ENCODE measurements around the gene LIPG.

Gene LIPG

GRCh38 chr18:49562481-49563129 is 748 bp downstream of the LIPG start:
- Histone ChIP-seq H3K27ac (ENCODE audit: low read depth, low read length) (no peak overlapping the region), H3K36me3 (ENCODE audit: insufficient read depth, low read length) (no peaks in the 10 kb centered on the region), H3K4me3 (ENCODE audit: low read depth, low read length) (peak overlapping the region; percentile 72), H3K79me2 (ENCODE audit: control insufficient read depth, insufficient read depth, low read length, unreplicated experiment) (no peaks in the 10 kb centered on the region), H3K27me3 (ENCODE audit: insufficient read depth, low read length) (peaks cover 15% of the 10 kb centered on the region), H3K4me1 (ENCODE audit: control insufficient read depth, insufficient read depth, low read length, unreplicated experiment) (peaks cover 17% of the 10 kb centered on the region), H2AFZ (ENCODE audit: low read length, unreplicated experiment) (no peak overlapping the region)

- Histone ChIP-seq H3K36me3 (ENCODE audit: insufficient read depth, low read length) (no peaks in the 10 kb centered on the region), H3K27ac (ENCODE audit: low read depth, low read length) (no peak overlapping the region), H3K27me3 (ENCODE audit: insufficient read depth, low read length) (peaks cover 15% of the 10 kb centered on the region), H2AFZ (ENCODE audit: low read length, unreplicated experiment) (no peak overlapping the region), H3K4me1 (ENCODE audit: control insufficient read depth, insufficient read depth, low read length, unreplicated experiment) (peaks cover 17% of the 10 kb centered on the region), H3K4me3 (ENCODE audit: low read depth, low read length) (peak overlapping the region; percentile 72), H3K79me2 (ENCODE audit: control insufficient read depth, insufficient read depth, low read length, unreplicated experiment) (no peaks in the 10 kb centered on the region)
Observed at GRCh38 chr18:49563130-49563540, 1.3 kb downstream of the LIPG start.

DNA sequence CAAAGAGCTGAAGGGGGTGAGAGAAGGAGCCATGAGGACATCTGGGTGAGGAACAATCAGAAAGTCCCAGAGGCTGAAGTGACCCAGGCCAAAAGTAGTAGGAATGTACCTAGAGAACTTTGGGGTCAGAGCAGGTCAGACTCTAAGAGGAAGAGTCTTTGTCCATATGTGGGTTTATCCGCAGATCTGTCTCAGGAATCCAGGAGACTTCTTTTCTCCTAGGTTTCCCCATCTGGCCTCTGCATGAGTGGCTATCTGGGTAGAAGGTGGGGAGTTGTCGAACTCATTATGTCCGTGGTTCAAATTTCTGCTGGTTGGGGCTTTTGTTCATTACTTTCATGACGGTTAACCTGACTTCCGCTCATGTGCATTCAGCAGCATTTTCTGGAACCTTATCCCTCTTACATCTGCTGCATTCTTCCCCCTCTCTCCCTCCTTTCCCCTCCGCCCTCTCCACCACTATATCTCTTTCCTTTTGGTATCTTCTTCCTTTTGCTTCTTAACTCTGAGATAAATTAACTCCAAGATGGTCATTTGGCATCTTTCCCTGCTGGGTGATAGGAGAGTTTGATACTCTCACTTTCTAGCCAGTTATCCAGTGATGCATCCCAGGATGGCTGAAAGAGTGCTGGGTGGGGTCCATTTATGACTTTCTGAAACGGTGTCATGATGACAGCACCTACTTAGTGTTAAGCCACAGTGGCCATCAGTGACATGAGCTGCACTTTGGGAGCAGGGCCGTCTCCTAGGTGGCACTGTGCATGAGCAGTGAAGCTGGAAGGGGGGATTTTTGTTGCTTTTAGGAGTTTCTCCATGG is 2.1 kb downstream of the LIPG start:
- H3K27ac ChIP-seq (ENCODE audit: low read depth, low read length) = no peak overlapping the region
- H3K36me3 ChIP-seq (ENCODE audit: insufficient read depth, low read length) = no peaks in the 10 kb centered on the region
- H3K4me1 ChIP-seq (ENCODE audit: control insufficient read depth, insufficient read depth, low read length, unreplicated experiment) = peaks cover 17% of the 10 kb centered on the region
- no peaks in the 10 kb centered on the region for H3K79me2 ChIP-seq (ENCODE audit: control insufficient read depth, insufficient read depth, low read length, unreplicated experiment)
- H3K27me3 ChIP-seq (ENCODE audit: insufficient read depth, low read length) = peaks cover 15% of the 10 kb centered on the region
- no peak overlapping the region for H2AFZ ChIP-seq (ENCODE audit: low read length, unreplicated experiment)
- peak overlapping the region; percentile 72 for H3K4me3 ChIP-seq (ENCODE audit: low read depth, low read length)

DNA sequence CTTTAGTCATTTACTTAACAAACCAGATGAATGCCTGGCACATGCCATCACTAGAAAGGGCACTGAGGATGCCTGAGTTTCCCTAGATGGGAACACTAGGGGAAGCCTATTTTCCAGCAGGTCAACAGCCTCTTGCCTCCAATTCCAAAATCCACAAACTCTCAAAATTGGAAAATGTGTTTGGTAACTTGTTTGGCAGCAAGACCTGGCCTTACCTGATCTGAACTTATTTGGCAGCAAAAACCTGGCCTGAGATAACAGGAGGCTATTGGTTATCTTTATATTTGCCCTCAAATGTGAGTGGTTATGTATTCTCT is 2.6 kb downstream of the LIPG start:
- H3K27me3 ChIP-seq (ENCODE audit: insufficient read depth, low read length) = peaks cover 15% of the 10 kb centered on the region
- no peak overlapping the region for H3K4me3 ChIP-seq (ENCODE audit: low read depth, low read length)
- H3K36me3 ChIP-seq (ENCODE audit: insufficient read depth, low read length) = no peaks in the 10 kb centered on the region
- peaks cover 17% of the 10 kb centered on the region for H3K4me1 ChIP-seq (ENCODE audit: control insufficient read depth, insufficient read depth, low read length, unreplicated experiment)
- no peak overlapping the region for H3K27ac ChIP-seq (ENCODE audit: low read depth, low read length)
- H3K79me2 ChIP-seq (ENCODE audit: control insufficient read depth, insufficient read depth, low read length, unreplicated experiment) = no peaks in the 10 kb centered on the region
- no peak overlapping the region for H2AFZ ChIP-seq (ENCODE audit: low read length, unreplicated experiment)

GRCh38 chr18:49565101-49565500 is 3.2 kb downstream of the LIPG start:
- Histone ChIP-seq H3K27ac (ENCODE audit: low read depth, low read length) (no peak overlapping the region), H3K36me3 (ENCODE audit: insufficient read depth, low read length) (no peaks in the 10 kb centered on the region), H3K27me3 (ENCODE audit: insufficient read depth, low read length) (peaks cover 13% of the 10 kb centered on the region), H3K79me2 (ENCODE audit: control insufficient read depth, insufficient read depth, low read length, unreplicated experiment) (no peaks in the 10 kb centered on the region), H2AFZ (ENCODE audit: low read length, unreplicated experiment) (no peak overlapping the region), H3K4me1 (ENCODE audit: control insufficient read depth, insufficient read depth, low read length, unreplicated experiment) (peaks cover 17% of the 10 kb centered on the region), H3K4me3 (ENCODE audit: low read depth, low read length) (no peak overlapping the region)

- Histone ChIP-seq H3K27ac (ENCODE audit: low read depth, low read length) (no peak overlapping the region), H3K4me3 (ENCODE audit: low read depth, low read length) (no peak overlapping the region), H3K4me1 (ENCODE audit: control insufficient read depth, insufficient read depth, low read length, unreplicated experiment) (peaks cover 17% of the 10 kb centered on the region), H3K27me3 (ENCODE audit: insufficient read depth, low read length) (peaks cover 8% of the 10 kb centered on the region; the same call in 1 of the 2 replicates), H2AFZ (ENCODE audit: low read length, unreplicated experiment) (no peak overlapping the region), H3K79me2 (ENCODE audit: control insufficient read depth, insufficient read depth, low read length, unreplicated experiment) (no peaks in the 10 kb centered on the region), H3K36me3 (ENCODE audit: insufficient read depth, low read length) (no peaks in the 10 kb centered on the region)
Observed at GRCh38 chr18:49565612-49566011, 3.8 kb downstream of the LIPG start.

GRCh38 chr18:49566217-49566770 is 4.4 kb downstream of the LIPG start:
- Histone ChIP-seq H3K27me3 (ENCODE audit: insufficient read depth, low read length) (peaks cover 1% of the 10 kb centered on the region; the same call in 1 of the 2 replicates), H3K36me3 (ENCODE audit: insufficient read depth, low read length) (no peaks in the 10 kb centered on the region), H3K4me1 (ENCODE audit: control insufficient read depth, insufficient read depth, low read length, unreplicated experiment) (peaks cover 17% of the 10 kb centered on the region), H3K27ac (ENCODE audit: low read depth, low read length) (no peak overlapping the region), H2AFZ (ENCODE audit: low read length, unreplicated experiment) (no peak overlapping the region), H3K4me3 (ENCODE audit: low read depth, low read length) (no peak overlapping the region), H3K79me2 (ENCODE audit: control insufficient read depth, insufficient read depth, low read length, unreplicated experiment) (no peaks in the 10 kb centered on the region)

- no peaks in the 10 kb centered on the region for H3K36me3 ChIP-seq (ENCODE audit: insufficient read depth, low read length)
- peaks cover 17% of the 10 kb centered on the region for H3K4me1 ChIP-seq (ENCODE audit: control insufficient read depth, insufficient read depth, low read length, unreplicated experiment)
- H2AFZ ChIP-seq (ENCODE audit: low read length, unreplicated experiment) = no peak overlapping the region
- no peaks in the 10 kb centered on the region for H3K79me2 ChIP-seq (ENCODE audit: control insufficient read depth, insufficient read depth, low read length, unreplicated experiment)
- no peak overlapping the region for H3K4me3 ChIP-seq (ENCODE audit: low read depth, low read length)
- H3K27ac ChIP-seq (ENCODE audit: low read depth, low read length) = no peak overlapping the region
- no peaks in the 10 kb centered on the region for H3K27me3 ChIP-seq (ENCODE audit: insufficient read depth, low read length)
Observed at GRCh38 chr18:49566985-49567384, 5.1 kb downstream of the LIPG start.

DNA sequence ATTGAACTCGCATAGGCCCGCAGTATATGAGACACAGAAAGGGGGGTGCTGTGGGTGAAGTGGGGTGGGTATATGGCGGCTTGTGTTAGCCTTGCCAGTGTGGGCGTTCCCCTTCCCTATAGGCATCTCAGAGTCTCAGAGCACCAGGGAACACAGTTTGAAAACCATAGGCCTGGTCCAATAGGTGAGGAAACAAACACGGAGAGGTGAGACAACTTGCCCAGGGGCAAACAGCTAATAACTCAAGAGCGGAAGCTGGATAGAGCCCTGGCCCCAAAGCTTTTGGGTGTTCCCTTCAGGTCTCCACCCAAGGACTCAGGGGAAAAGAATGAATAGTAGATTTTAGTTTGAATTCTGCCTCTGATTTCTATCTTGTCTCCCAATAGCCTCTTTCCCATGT is 7.9 kb downstream of the LIPG start:
- Histone ChIP-seq H3K4me3 (ENCODE audit: low read depth, low read length) (no peak overlapping the region), H2AFZ (ENCODE audit: low read length, unreplicated experiment) (no peak overlapping the region), H3K79me2 (ENCODE audit: control insufficient read depth, insufficient read depth, low read length, unreplicated experiment) (no peaks in the 10 kb centered on the region), H3K27ac (ENCODE audit: low read depth, low read length) (no peak overlapping the region), H3K27me3 (ENCODE audit: insufficient read depth, low read length) (no peaks in the 10 kb centered on the region), H3K4me1 (ENCODE audit: control insufficient read depth, insufficient read depth, low read length, unreplicated experiment) (no peaks in the 10 kb centered on the region), H3K36me3 (ENCODE audit: insufficient read depth, low read length) (no peaks in the 10 kb centered on the region)

DNA sequence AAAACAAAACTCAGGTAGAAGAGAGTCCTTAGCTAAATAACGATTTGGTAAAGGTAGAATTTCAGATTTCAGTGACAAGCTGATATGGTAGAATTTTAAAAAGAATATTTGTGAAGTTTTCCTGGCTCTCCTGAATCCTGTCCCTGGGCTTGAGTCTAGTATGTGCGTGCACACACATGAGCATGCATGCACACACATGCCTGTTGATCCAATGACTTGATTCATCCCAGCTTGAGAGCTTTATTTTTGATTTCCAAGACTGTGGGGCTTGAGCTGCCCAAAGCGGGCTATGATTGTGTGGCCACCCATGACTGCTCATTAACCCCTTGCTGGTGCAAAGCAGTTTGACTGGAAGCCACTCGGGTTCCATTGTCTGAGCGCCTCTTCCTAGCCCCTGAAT is 9.0 kb downstream of the LIPG start:
- Histone ChIP-seq H3K79me2 (ENCODE audit: control insufficient read depth, insufficient read depth, low read length, unreplicated experiment) (no peaks in the 10 kb centered on the region), H3K4me1 (ENCODE audit: control insufficient read depth, insufficient read depth, low read length, unreplicated experiment) (no peaks in the 10 kb centered on the region), H2AFZ (ENCODE audit: low read length, unreplicated experiment) (no peak overlapping the region), H3K27ac (ENCODE audit: low read depth, low read length) (no peak overlapping the region), H3K27me3 (ENCODE audit: insufficient read depth, low read length) (no peaks in the 10 kb centered on the region), H3K4me3 (ENCODE audit: low read depth, low read length) (no peak overlapping the region), H3K36me3 (ENCODE audit: insufficient read depth, low read length) (no peaks in the 10 kb centered on the region)

All from ACC112 (cell line).